Upper lobe of left lung (tissue), 4 donors: ENCODE measurements around the gene GLP2R.

Source experiments
- CTCF ChIP-seq, 6 experiments: fragments of 450-650 bp in 4 of 6; fragments of 200-600 bp in 2 of 6; sonication (generic) in 2 of 6; IDR thresholded peaks; one replicate each; pipeline ENCODE4 v1.5.1; 2016 to 2019; ENCODE audit warnings: antibody characterized with exemption in 6 of 6
- POLR2A ChIP-seq, 4 donors: fragments of 450-650 bp; IDR thresholded peaks; one replicate each; pipeline ENCODE4 v1.5.1; 2016 to 2017; ENCODE audit warnings: antibody characterized with exemption in 4 of 4, mild to moderate bottlenecking in 2 of 4
- POLR2AphosphoS5 ChIP-seq, 2 donors: sonication (generic); formaldehyde crosslinking; IDR thresholded peaks; one replicate each; pipeline ENCODE4 v1.5.1; 2017; ENCODE audit warnings: antibody characterized with exemption in 2 of 2

GRCh38 chr17:9798724-9799123 is 27.0 kb upstream of the GLP2R start:
- no peak for TF ChIP-seq CTCF (IDR thresholded peaks at IDR 0.05)
- no peak for TF ChIP-seq POLR2A (IDR thresholded peaks at IDR 0.05)
- no peak for TF ChIP-seq POLR2AphosphoS5 (IDR thresholded peaks at IDR 0.05)
